GM18517 (cell line): ENCODE data around the gene RUVBL2.
"Not testable (repeated sequence)": the region's sequence is repeated elsewhere in the genome, so short reads cannot be mapped to it uniquely, and the experiment has no call there.

Source experiments
- ATAC-seq: cut with Tn5 transposase; IDR thresholded peaks from one replicate; pipeline ENCODE4 v1.9.1; 2021; ENCODE audit warnings: mild to moderate bottlenecking, moderate library complexity; ENCODE audit not compliant: unreplicated experiment

Gene RUVBL2

DNA sequence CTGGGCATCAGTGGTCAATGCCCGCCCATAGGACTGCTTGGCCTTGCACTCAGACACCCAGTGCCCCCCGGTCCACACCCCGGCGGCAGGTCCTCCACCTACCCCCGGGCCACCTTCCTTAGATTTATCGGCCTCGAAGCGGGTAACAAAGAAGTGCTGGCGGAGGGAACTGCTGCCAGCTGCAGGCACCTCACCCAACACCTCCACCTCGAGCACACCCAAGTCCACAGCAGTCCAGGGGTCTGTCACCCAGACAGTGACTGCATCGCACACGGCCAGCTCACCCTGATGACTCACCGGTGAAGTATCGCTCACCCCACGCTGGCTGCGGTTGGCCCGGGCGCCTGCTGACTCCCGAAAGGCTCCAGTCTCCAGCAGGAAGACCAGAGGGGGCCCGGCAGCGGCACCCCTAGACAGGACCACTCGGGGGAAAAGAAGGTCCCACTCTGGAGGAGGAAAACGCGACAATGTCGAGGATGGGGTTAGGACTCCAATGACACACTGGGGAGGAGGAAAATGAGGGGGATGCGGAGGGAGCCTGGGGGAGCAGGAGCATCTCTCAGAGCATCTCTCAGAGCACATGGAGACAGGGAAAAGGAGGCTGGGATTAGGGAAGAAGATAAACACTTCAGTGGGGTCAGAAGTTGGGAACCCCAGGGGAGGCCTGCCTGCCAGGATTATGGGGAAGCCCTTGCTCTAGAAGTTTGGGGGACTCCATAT, 45.0 kb downstream of the RUVBL2 start:
- ATAC-seq: not testable (repeated sequence)

DNA sequence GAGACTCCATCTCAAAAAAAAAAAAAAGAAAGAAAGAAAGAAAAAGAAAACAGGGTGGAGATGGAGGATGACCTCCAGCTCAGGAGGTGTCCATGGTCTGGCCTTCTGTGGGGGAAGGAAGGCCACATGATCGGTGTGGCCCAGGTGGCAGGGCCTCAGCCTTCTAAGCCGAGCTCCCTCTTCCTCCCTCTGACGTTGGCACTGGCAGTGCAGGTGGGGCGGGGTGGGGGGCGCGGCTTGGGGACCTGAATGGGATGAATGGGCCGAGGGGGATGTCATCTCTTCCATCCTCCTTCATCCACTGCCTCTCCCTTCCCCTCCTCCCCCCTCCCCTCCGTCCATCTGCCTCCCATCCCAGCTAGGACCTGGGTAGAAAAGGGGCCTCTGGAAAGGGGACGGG, 46.0 kb downstream of the RUVBL2 start:
- not testable (repeated sequence) for ATAC-seq

DNA sequence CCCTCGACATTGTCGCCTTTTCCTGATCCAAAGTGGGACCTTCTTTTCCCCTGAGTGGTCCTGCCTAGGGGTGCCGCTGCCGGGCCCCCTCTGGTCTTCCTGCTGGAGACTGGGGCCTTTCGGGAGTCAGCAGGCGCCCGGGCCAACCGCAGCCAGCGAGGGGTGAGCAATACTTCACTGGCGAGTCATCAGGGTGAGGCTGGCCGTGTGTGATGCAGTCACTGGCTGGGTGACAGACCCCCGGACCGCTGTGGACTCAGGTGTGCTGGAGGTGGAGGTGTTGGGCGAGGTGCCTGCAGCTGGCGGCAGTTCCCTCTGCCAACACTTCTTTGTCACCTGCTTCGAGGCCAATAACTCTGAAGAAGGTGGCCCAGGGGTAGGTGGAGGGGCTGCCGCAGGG, 48.5 kb downstream of the RUVBL2 start:
- no peak for ATAC-seq

DNA sequence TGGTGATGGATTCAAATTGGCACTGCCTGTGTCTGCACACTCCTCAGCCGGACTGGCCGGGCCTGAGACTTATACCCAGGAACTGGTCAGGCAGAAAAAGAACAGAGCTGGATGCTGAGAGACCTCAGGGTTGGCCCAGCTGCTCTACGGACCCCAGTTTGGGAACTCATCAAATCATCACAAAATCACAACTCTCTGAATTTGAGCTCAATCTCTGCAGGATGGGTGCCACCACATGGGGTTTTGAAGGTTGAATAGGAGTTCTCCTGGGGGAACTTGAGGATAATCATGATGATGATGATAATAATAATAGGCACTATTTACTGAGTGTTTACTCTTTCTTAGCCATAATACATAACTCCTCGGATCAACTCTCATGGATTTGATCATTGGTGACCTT, 49.0 kb downstream of the RUVBL2 start:
- ATAC-seq: not testable (repeated sequence)

DNA sequence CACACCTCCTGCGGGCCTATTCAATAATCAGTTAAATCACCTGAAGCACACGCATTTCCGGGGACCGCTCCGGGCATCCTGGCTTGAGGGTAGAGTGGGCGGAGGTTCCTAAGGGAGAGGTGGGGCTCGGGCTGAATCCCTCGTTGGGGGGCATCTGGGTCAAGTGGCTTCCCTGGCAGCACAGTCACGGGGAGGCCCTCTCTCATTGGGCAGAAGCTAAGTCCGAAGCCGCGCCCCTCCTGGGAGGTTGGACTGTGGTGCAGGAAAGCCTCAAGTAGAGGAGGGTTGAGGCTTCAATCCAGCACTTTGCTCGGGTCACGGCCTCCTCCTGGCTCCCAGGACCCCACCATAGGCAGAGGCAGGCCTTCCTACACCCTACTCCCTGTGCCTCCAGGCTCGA, 49.9 kb downstream of the RUVBL2 start, which contains the start of gene CGB5:
Gene CGB5 (plus strand): TSS at position 301 of the 400 bp plus-strand sequence. CDS start 362 bp downstream, outside the sequence.
- not testable (repeated sequence) for ATAC-seq

DNA sequence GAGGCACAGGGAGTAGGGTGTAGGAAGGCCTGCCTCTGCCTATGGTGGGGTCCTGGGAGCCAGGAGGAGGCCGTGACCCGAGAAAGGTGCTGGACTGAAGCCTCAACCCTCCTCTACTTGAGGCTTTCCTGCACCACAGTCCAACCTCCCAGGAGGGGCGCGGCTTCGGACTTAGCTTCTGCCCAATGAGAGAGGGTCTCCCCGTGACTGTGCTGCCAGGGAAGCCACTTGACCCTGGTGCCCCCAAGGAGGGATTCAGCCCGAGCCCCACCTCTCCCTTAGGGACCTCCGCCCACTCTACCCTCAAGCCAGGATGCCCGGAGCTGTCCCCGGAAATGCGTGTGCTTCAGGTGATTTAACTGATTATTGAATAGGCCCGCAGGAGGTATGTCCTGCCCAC, 55.3 kb downstream of the RUVBL2 start, which contains the start of gene CGB8:
Gene CGB8 (minus strand): TSS at position 101 of the 400 bp plus-strand sequence. CDS start 372 bp downstream, outside the sequence.
- not testable (repeated sequence) for ATAC-seq

DNA sequence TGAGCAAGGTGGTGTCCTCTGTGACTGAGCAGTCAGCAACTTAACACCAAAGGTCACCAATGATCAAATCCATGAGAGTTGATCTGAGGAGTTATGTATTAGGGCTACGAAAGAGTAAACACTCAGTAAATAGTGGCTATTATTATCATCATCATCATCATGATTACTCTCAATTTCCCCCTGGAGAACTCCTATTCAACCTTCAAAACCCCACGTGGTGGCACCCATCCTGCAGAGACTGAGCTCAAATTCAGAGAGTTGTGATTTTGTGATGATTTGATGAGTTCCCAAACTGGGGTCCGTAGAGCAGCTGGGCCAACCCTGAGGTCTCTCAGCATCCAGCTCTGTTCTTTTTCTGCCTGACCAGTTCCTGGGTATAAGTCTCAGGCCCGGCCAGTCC, 56.1 kb downstream of the RUVBL2 start:
- not testable (repeated sequence) for ATAC-seq

DNA sequence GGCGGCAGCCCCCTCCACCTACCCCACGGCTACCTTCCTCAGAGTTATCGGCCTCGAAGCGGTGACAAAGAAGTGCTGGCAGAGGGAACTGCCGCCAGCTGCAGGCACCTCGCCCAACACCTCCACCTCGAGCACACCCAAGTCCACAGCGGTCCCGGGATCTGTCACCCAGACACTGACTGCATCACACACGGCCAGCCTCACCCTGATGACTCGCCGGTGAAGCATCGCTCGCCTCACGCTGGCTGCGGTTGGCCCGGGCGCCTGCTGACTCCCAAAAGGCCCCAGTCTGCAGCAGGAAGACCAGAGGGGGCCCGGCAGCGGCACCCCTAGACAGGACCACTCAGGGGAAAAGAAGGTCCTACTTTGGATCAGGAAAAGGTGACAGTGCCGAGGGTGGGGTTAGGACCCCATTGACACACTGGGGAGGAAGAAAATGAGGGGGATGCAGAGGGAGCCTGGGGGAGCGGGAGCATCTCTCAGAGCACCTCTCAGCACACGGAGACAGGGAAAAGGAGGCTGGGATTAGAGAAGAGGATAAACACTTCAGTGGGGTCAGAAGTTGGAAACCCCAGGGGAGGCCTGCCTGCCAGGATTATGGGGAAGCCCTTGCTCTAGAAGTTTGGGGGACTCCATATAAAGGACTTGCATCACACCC, 56.8 kb downstream of the RUVBL2 start:
- not testable (repeated sequence) for ATAC-seq

DNA sequence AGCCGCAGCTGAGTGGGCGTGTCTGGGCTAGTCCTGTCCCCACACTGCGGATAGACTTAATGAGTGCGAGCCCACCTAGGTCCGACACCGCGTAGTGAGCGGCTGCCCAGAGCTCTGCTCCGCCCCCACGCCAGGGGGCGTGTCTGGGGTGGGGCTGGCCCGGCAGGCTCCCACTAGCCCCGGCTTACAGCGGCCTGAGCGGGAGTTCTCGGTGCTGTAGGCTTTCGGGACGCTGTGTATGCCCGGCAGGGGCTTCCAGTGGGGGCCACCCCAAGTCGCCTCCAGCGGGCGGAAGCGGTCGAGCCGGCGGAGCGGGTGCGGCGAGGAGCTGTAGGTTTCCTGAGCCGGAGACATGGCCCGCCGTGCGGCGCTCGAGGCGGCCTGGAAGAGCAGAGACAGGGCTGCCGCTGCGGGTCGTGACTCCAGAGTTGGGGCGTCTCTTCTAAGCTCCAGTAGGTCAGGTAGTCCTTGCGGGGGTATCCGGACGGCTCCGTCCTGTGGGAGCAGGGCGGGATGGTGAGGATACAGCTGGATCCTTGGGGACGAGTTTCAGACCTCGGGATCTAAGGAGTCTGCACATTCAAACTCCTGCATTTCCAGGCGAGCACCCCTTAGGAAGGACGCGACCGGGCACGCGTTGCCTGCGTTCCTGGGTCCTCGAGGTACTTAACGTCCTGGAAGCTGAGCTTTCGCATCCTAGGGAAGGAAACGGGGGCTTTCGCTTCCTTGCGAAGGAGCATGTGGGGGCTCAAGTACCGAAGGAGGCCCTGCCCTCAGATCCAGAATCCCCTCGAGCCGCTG, 62.6 kb downstream of the RUVBL2 start:
- ATAC-seq: no peak

DNA sequence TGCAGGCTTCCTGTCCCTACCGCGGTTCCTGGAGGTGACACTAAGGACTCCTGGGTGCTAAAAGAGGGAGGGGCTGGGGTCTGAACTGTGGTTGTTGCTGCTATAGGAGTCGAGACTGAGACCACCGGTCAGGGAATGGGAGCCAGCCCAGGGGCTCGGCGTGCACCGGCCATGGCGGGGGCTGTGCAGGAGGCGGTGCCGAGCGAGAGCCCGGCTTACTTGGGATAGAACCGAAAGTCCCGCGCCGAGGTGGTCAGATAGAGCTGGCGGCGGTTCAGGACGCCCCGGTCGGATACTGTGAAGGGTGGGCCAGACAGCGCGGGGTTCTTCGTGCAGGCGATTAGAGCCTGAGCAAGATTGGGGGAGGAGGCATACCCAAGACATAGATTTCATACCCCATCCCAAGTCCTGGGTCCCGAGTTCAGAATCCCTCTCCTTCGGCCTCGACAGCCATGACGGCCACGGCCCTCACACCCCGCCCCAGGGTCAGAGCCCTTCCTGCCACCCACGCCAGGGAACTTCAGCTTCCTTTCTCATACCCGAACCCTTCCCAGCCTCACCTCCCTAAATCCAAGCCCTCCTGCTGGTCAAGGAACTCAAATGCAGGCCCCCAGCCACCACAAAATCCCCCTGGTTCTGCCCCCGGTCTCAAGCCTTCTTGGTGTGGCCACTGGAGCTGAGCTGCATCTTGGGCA, 63.4 kb downstream of the RUVBL2 start:
- not testable (repeated sequence) for ATAC-seq

DNA sequence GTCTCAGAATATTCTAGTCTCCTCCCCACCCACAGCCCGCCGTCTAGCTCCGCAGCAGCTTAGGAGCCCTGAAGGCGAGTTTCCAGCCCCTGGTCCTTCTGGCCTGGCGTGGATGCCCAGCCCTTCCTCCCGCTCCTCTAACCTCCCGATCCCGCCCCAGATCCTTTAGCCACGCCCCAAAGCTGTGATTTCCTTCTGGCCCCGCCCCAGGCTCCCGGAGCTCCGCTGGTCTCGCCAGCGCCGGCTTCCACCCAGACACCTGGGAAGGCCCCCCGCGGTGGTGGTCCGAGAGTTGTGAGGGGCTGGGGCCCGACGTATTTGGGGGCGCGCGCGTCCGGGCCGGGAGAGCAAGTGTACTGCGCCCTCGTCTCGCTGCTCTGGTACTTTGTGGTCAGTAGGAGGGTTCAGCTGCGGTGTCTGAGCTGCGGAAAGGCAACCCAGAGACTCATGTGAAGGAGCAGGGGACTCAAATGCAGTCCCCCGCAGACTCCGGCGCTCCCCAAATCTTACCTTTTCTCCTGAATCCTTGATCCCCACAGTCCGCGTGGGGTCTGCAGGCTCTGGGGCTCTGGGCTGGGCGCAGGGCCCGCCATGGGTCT, 64.0 kb downstream of the RUVBL2 start, which contains the start of gene CGB7:
Gene CGB7 (minus strand): TSS at position 114 of the 599 bp plus-strand sequence. CDS start 2,374 bp downstream, outside the sequence.
- ATAC-seq: no peak

DNA sequence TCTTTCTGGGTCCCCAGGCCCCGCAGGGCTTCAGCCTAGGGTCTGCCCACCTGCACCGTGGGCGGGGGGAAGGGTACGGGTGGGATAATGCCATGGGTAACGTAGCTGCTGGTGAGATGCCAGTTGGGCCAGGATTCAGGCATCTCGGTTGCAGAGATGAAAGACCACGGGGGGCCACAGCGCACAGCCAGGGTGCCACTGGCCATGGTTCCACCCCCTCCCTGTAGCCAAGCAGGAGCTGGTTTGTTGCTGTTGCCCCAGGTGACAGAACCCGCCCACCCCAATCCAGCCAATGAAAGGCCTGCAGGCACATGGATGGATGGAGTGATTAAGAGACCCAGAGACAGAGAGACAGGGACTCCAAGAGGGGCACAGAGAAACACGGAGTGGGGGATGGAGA, 64.9 kb downstream of the RUVBL2 start:
- ATAC-seq: no peak

DNA sequence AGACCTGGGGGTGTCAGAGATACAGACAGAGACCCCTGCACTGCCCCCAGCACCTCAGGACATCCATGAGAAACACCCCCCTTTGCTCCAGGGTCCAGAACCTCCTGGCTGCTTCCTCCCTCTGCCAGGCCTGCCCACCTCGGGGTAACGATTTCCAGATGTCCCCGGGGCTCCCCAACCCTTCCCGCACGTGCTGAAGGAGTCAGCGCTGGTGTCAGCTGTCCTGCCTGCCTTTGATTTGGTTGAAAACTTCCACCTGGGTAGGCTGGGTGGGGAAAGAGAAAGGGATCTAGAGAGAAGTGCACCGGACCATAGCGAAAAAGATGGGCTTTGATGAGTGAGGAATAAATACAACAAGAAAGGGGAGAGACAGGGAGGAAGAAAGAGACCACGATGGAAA, 65.4 kb downstream of the RUVBL2 start:
- no peak for ATAC-seq

DNA sequence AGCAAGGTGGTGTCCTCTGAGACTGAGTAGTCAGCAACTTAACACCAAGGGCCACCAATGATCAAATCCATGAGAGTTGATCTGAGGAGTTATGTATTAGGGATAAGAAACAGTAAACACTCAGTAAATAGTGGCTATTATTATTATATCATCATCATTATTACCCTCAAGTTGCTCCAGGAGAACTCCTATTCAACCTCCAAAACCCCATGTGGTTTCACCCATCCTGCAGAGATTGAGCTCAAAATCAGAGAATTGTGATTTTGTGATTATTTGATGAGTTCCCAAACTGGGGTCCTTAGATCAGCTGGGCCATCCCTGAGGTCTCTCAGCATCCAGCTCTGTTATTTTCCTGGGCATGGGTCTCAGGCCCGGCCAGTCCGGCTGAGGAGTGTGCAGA, 67.3 kb downstream of the RUVBL2 start:
- no peak for ATAC-seq

DNA sequence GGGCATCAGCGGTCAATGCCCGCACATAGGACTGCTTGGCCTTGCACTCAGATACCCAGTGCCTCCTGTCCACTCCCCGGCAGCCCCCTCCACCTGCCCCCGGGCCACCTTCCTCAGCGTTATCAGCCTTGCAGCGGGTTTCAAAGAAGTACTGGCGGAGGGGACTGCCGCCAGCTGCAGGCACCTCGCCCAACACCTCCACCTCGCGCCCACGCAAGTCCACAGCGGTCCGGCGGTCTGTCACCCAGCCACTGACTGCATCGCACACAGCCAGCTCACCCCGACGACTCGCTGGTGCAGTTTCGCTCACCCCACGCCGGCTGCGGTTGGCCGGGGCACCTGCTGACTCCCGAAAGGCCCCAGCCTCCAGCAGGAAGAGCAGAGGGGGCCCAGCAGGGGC, 67.8 kb downstream of the RUVBL2 start:
- no peak for ATAC-seq

DNA sequence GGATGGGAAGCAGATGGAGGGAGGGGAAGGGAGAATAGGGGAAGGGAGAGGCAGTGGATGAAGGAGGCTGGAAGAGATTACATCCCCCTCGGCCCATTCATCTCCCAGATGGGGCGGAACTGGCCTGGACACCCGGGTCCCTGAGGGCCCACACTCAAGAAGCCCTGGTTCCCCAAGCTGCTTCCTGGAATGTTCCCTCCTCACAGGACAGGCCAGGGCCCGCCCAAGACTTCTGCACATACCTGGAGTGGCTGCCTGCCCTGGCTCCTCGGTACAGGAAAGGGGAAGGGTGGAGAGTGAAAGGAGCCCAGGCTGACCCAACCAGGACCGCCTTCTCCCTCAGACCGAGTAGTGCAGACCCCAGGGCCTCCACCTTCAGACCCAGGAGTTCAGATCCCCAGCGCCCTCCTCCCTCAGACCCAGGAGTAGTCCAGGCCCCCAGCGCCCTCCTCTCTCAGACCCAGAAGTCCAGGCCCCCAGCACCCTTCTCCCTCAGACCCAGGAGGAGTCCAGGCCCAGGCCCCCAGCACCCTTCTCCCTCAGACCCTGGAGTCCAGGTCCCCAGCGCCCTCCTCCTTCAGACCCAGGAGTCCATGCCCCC, 70.4 kb downstream of the RUVBL2 start:
- ATAC-seq: no peak

DNA sequence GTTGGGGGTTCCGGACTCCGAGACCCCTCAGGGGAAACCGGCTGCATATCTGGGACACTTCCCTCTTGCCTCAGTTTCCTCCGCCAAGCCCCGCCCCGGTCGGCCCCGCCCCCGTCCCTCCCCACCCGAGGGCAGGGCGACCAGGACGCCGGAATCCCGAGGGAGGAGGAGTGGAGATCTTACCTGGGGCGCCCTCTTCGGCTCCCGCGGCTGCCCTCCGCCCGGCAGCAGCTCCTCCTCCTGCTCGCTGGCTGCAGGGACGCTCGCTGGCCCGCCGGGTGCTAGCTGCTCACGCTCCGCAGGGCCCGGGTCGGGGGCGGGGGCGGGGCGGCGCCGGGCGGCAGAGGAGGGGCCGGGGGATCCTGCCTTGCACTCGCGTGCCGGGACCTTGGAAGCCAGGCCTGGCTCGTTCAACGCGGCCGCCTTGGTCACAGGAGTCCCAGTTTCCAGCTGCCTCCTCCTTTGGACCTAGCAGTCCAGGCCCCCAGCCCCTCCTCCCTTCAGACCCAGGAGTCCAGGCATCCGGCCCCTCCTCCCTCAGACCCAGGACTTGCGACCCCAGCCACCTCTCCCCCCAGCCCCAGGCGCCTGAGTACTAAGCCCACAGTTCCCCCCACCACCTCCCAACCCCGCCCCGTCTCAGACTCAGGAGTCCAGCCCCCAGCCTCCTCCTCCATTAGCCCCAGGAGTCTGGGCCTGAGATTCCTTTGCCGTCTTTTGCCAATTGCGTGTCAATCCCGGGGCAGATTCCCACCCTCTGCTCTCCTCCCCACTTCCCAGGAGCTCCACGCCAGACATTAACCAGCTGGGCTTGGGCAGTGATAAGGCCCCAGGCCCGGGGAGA, 71.3 kb downstream of the RUVBL2 start, which contains the start of gene NTF4:
Gene NTF4 (minus strand): TSS at position 51 of the 844 bp plus-strand sequence. CDS start 2,821 bp downstream, outside the sequence.
- no peak for ATAC-seq
